Tibial nerve (tissue), 3 donors: ENCODE measurements around the gene PAN2.

ENCODE experiments used
- CTCF ChIP-seq, 5 experiments: fragments of 200-600 bp in 3 of 5; fragments of 450-650 bp in 2 of 5; sonication (generic) in 3 of 5; IDR thresholded peaks; one replicate each; pipeline ENCODE4 v1.5.1; 2016 to 2019; ENCODE audit warnings: antibody characterized with exemption in 5 of 5, mild to moderate bottlenecking in 3 of 5, moderate library complexity in 2 of 5
- POLR2A ChIP-seq, 2 donors: fragments of 450-650 bp; IDR thresholded peaks; one replicate each; pipeline ENCODE4 v1.6.1; 2017; ENCODE audit warnings: antibody characterized with exemption in 2 of 2, mild to moderate bottlenecking in 2 of 2, moderate library complexity in 2 of 2

GRCh38 chr12:56377310-56377988, 43.6 kb upstream of the PAN2 start:
- TF ChIP-seq CTCF (IDR thresholded peaks at IDR 0.05) (no peak), POLR2A (IDR thresholded peaks at IDR 0.05) (no peak)
